HCT116 (cell line): ENCODE results near the gene ARHGEF12. TPM values are rescaled to one million over a fixed set of nuclear protein-coding genes. Genes with fewer than 3 reads are reported as not detected.

Experiments
- ATAC-seq: fragments of 200-7000 bp; cut with Tn5 transposase; 2 replicates; pipeline ENCODE4 v1.9.1; 2020; ENCODE audit warnings: mild to moderate bottlenecking, moderate library complexity
- BruUV-seq: library from RNA; stranded (reverse); fragments of 400-500 nt; replicated peaks from 2 replicates; lab custom pipeline; 2021; lab: Mats Ljungman, UMichigan
- CTCF ChIA-PET: fragments of 300-600 bp; sonication (Branson Sonifier 250); formaldehyde crosslinking; loops from one replicate; lab custom pipeline; 2021; ENCODE audit warnings: antibody characterized with exemption; lab: Charles Lee
- POLR2A ChIA-PET: fragments of 300-600, 350-600 bp; sonication (Branson Sonifier 250); formaldehyde crosslinking; loops from one replicate; lab custom pipeline; 2021; ENCODE audit warnings: antibody characterized with exemption; lab: Charles Lee
- RAD21 ChIA-PET, 2 experiments: fragments of 300-600 bp; sonication (Branson Sonifier 250); formaldehyde crosslinking; loops; one replicate each; lab custom pipeline; 2023; ENCODE audit warnings: low total read pairs in 2 of 2; ENCODE audit not compliant: uncharacterized antibody in 2 of 2, unreplicated experiment in 2 of 2, low non-redundant PET in 1 of 2; lab: Charles Lee
- DNase-seq: peaks from one replicate; pipeline ENCODE4 v3.0.0-alpha.2; 2010; ENCODE audit warnings: low read depth, low spot score
- H2AFZ ChIP-seq: fragments of 200-600 bp; shearing (Covaris generic), sonication (generic); 2 replicates; pipeline ENCODE4 v1.6.1; 2017; ENCODE audit warnings: low read depth, mixed run types, mixed read lengths, antibody characterized with exemption, low read length; ENCODE audit not compliant: poor library complexity, severe bottlenecking
- H3K27ac ChIP-seq: 2 replicates; pipeline ENCODE4 v1.5.1; 2012; ENCODE audit warnings: low read depth, low read length
- H3K27me3 ChIP-seq: fragments of 200-600 bp; sonication (generic); 2 replicates; pipeline ENCODE4 v1.6.1; 2016; ENCODE audit warnings: mixed run types, low read length, mixed read lengths; ENCODE audit not compliant: insufficient read depth
- H3K36me3 ChIP-seq, 2 experiments: fragments of 200-500 bp in 1 of 2; fragments of 200-600 bp in 1 of 2; sonication (Bioruptor generic) in 1 of 2; sonication (generic) in 1 of 2; 2 replicates each; pipeline versions ENCODE4 v1.5.1 to v1.6.1; 2014 to 2016; ENCODE audit warnings: low read length in 2 of 2, inconsistent platforms in 1 of 2, mixed read lengths in 1 of 2, mixed run types in 1 of 2; ENCODE audit not compliant: insufficient read depth in 2 of 2, control insufficient read depth in 1 of 2
- H3K4me1 ChIP-seq, 2 experiments: fragments of 200-600 bp in 1 of 2; sonication (generic) in 1 of 2; 2 replicates each; pipeline versions ENCODE4 v1.5.1 to v1.6.1; 2012 to 2017; ENCODE audit warnings: low read length in 2 of 2, inconsistent platforms in 1 of 2, mild to moderate bottlenecking in 1 of 2, mixed read lengths in 1 of 2, mixed run types in 1 of 2, moderate library complexity in 1 of 2; ENCODE audit not compliant: insufficient read depth in 2 of 2, control insufficient read depth in 1 of 2
- H3K4me2 ChIP-seq: fragments of 200-600 bp; sonication (generic); 2 replicates; pipeline ENCODE4 v1.6.1; 2017; ENCODE audit warnings: mixed run types, low read length, mixed read lengths
- H3K4me3 ChIP-seq, 2 experiments: fragments of 200-600 bp in 1 of 2; sonication (generic) in 1 of 2; replicated peaks in 1 of 2; 2 replicates each; pipeline ENCODE4 v1.5.1; 2011 to 2016; ENCODE audit warnings: low read length in 2 of 2, control low read depth in 1 of 2, low read depth in 1 of 2, mild to moderate bottlenecking in 1 of 2, mixed read lengths in 1 of 2, mixed run types in 1 of 2
- H3K79me2 ChIP-seq: fragments of 200-600 bp; sonication (generic); 2 replicates; pipeline ENCODE4 v1.6.1; 2017; ENCODE audit warnings: mild to moderate bottlenecking, mixed run types, low read length, moderate library complexity, mixed read lengths; ENCODE audit not compliant: insufficient read depth
- H3K9ac ChIP-seq: fragments of 200-600 bp; sonication (generic); 2 replicates; pipeline ENCODE4 v1.6.1; 2016; ENCODE audit warnings: low read length, mixed read lengths
- H3K9me2 ChIP-seq: fragments of 200-600 bp; sonication (generic), shearing (Covaris generic); 2 replicates; pipeline ENCODE4 v1.6.1; 2017; ENCODE audit warnings: mixed run types, mild to moderate bottlenecking, moderate library complexity; ENCODE audit not compliant: insufficient read depth
- H3K9me3 ChIP-seq, 2 experiments: fragments of 200-500 bp in 1 of 2; fragments of 200-600 bp in 1 of 2; sonication (Bioruptor generic) in 1 of 2; sonication (generic) in 1 of 2; 2 replicates each; pipeline ENCODE4 v1.6.1; 2014 to 2017; ENCODE audit warnings: low read length in 2 of 2, mixed read lengths in 2 of 2, inconsistent platforms in 1 of 2, low read depth in 1 of 2, mild to moderate bottlenecking in 1 of 2, mixed run types in 1 of 2, moderate library complexity in 1 of 2; ENCODE audit not compliant: control insufficient read depth in 1 of 2, insufficient read depth in 1 of 2
- H4K20me1 ChIP-seq: fragments of 200-600 bp; sonication (generic), shearing (Covaris generic); 2 replicates; pipeline ENCODE4 v1.6.1; 2017; ENCODE audit warnings: mixed run types, mild to moderate bottlenecking, moderate library complexity; ENCODE audit not compliant: insufficient read depth
- CEBPB ChIP-seq: IDR thresholded peaks from 2 replicates; pipeline ENCODE4 v1.6.1; 2012; ENCODE audit warnings: low read depth
- EGR1 ChIP-seq: IDR thresholded peaks from 2 replicates; pipeline ENCODE4 v1.6.1; 2012; ENCODE audit warnings: low read depth
- EZH2phosphoT487 ChIP-seq: fragments of 200-600 bp; IDR thresholded peaks from 2 replicates; pipeline ENCODE4 v1.6.1; 2018; ENCODE audit warnings: antibody characterized with exemption, borderline replicate concordance
- SRF ChIP-seq: IDR thresholded peaks from 2 replicates; pipeline ENCODE4 v1.6.1; 2012; ENCODE audit warnings: low read depth
- YY1 ChIP-seq: IDR thresholded peaks from 2 replicates; pipeline ENCODE4 v1.6.1; 2011; ENCODE audit warnings: low read length, low read depth, moderate library complexity, mild to moderate bottlenecking; ENCODE audit not compliant: insufficient replicate concordance; ENCODE audit errors: extremely low read depth
- ZFX ChIP-seq: fragments of 450-650 bp; IDR thresholded peaks from 2 replicates; pipeline ENCODE4 v1.6.1; 2017
- intact Hi-C: fragments of 100-400 bp; cut with micrococcal nuclease; formaldehyde crosslinking; loops from 2 replicates; pipeline ENCODE4 v1.10.0; 2022
- total RNA-seq: library from RNA; stranded (reverse); gene quantifications from one replicate; pipeline ENCODE4 v1.2.1, GENCODE V29; 2021; ENCODE audit not compliant: unreplicated experiment
- TF ChIP-seq, protein P1 (sequence below): IDR thresholded peaks from 2 replicates; pipeline ENCODE4 v1.6.1; 2012
- TF ChIP-seq, protein P2 (sequence below): IDR thresholded peaks from 2 replicates; pipeline ENCODE4 v1.6.1; 2011; ENCODE audit warnings: mild to moderate bottlenecking, low read length, moderate library complexity; ENCODE audit not compliant: insufficient replicate concordance; ENCODE audit errors: extremely low read depth
- TF ChIP-seq, protein P3 (sequence below): IDR thresholded peaks from 2 replicates; pipeline ENCODE4 v1.6.1; 2012; ENCODE audit warnings: low read depth

ARHGEF12 gene
- total RNA-seq, 1 experiment from 2014 or later = 81.4 TPM

DNA sequence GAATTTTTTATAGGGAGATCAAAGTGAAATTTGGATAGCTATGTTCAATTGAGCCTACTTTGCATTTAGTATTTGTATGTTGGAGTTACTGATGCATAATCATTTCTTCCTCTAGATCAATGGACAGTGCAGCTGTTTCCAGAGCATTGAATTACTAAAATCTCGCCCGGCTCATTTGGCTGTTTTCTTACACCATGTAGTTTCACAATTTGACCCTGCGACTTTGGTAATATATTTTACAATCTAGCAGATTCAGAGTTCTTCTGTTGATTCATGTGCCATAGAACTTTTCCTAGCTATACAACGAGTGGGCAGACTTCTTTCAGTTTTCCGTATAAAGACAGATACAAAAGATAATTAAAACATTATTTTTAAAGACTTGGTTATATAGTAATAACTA lies 105.4 kb downstream of the ARHGEF12 start:
- Histone ChIP-seq H3K27ac (no peak overlapping the region), H3K9me2 (no peaks in the 10 kb centered on the region), H3K4me1 (no peaks in the 10 kb centered on the region), H3K4me2 (no peak overlapping the region)
- ATAC-seq (no peak), DNase-seq (no peak)
- ChIA-PET CTCF (no interaction called here), RAD21 (interaction anchor here in 1 of 2 experiments (0.6 kb wide), 1 partner anchor 1375 kb away, joined by 3 read pairs; no protein-coding TSS in a partner anchor)
- intact Hi-C loops = no loop called here
- TF ChIP-seq, protein P1, sequence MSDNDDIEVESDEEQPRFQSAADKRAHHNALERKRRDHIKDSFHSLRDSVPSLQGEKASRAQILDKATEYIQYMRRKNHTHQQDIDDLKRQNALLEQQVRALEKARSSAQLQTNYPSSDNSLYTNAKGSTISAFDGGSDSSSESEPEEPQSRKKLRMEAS = no peak
- TF ChIP-seq EZH2phosphoT487 = no peak
- no peak for TF ChIP-seq CEBPB
- TF ChIP-seq, protein P2, sequence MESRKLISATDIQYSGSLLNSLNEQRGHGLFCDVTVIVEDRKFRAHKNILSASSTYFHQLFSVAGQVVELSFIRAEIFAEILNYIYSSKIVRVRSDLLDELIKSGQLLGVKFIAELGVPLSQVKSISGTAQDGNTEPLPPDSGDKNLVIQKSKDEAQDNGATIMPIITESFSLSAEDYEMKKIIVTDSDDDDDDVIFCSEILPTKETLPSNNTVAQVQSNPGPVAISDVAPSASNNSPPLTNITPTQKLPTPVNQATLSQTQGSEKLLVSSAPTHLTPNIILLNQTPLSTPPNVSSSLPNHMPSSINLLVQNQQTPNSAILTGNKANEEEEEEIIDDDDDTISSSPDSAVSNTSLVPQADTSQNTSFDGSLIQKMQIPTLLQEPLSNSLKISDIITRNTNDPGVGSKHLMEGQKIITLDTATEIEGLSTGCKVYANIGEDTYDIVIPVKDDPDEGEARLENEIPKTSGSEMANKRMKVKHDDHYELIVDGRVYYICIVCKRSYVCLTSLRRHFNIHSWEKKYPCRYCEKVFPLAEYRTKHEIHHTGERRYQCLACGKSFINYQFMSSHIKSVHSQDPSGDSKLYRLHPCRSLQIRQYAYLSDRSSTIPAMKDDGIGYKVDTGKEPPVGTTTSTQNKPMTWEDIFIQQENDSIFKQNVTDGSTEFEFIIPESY = no peak
- TF ChIP-seq YY1 = no peak
- TF ChIP-seq, protein P3, sequence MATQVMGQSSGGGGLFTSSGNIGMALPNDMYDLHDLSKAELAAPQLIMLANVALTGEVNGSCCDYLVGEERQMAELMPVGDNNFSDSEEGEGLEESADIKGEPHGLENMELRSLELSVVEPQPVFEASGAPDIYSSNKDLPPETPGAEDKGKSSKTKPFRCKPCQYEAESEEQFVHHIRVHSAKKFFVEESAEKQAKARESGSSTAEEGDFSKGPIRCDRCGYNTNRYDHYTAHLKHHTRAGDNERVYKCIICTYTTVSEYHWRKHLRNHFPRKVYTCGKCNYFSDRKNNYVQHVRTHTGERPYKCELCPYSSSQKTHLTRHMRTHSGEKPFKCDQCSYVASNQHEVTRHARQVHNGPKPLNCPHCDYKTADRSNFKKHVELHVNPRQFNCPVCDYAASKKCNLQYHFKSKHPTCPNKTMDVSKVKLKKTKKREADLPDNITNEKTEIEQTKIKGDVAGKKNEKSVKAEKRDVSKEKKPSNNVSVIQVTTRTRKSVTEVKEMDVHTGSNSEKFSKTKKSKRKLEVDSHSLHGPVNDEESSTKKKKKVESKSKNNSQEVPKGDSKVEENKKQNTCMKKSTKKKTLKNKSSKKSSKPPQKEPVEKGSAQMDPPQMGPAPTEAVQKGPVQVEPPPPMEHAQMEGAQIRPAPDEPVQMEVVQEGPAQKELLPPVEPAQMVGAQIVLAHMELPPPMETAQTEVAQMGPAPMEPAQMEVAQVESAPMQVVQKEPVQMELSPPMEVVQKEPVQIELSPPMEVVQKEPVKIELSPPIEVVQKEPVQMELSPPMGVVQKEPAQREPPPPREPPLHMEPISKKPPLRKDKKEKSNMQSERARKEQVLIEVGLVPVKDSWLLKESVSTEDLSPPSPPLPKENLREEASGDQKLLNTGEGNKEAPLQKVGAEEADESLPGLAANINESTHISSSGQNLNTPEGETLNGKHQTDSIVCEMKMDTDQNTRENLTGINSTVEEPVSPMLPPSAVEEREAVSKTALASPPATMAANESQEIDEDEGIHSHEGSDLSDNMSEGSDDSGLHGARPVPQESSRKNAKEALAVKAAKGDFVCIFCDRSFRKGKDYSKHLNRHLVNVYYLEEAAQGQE = no peak
- TF ChIP-seq EGR1 = no peak
- no peak for TF ChIP-seq SRF
- no peak for TF ChIP-seq ZFX
- TF ChIP-seq, all 23 proteins: peak for 0
- Histone ChIP-seq H3K9me3 (no peaks in the 10 kb centered on the region), H3K4me3 (no peak overlapping the region), H3K9ac (no peak overlapping the region), H4K20me1 (no peaks in the 10 kb centered on the region), H3K36me3 (peaks cover 6 to 11% of the 10 kb centered on the region in 2 experiments; a peak in 2 of 4 replicates), H3K79me2 (no peaks in the 10 kb centered on the region), H3K27me3 (no peaks in the 10 kb centered on the region), H2AFZ (no peak overlapping the region)
- BruUV-seq = no TSS peak
- POLR2A ChIA-PET = no interaction called here
